ENCODE results near the gene HBG1.
"Not testable (repeated sequence)": the region's sequence is repeated elsewhere in the genome, so short reads cannot be mapped to it uniquely, and the experiment has no call there.

Gene HBG1

GRCh38 chr11:5250543-5251204, 1.0 kb upstream of the HBG1 start:
- Histone ChIP-seq H3K79me2 (no peaks in the 10 kb centered on the region), H3K27me3 (ENCODE audit: control insufficient read depth, insufficient read depth, low read length) (no peaks in the 10 kb centered on the region), H3K9me3 (ENCODE audit: control insufficient read depth, low read length) (no peaks in the 10 kb centered on the region), H3K9ac (no peak overlapping the region), H3K4me1 (no peaks in the 10 kb centered on the region), H3K27ac (no peak overlapping the region), H2AFZ (no peak overlapping the region), H3K36me3 (ENCODE audit: control insufficient read depth, insufficient read depth, low read length) (no peaks in the 10 kb centered on the region), H3K4me2 (ENCODE audit: low read length) (no peak overlapping the region), H3K4me3 (ENCODE audit: low read depth, low read length) (no peak overlapping the region)
- no peak for TF ChIP-seq CTCF (IDR thresholded peaks at IDR 0.05)

GRCh38 chr11:5248498-5248897, 1.2 kb downstream of the HBG1 start:
- not testable (repeated sequence) for H3K4me3 ChIP-seq (ENCODE audit: low read depth, low read length); H3K27me3 ChIP-seq (ENCODE audit: control insufficient read depth, insufficient read depth, low read length); H3K9ac ChIP-seq; H3K4me2 ChIP-seq (ENCODE audit: low read length); H2AFZ ChIP-seq; H3K36me3 ChIP-seq (ENCODE audit: control insufficient read depth, insufficient read depth, low read length); H3K9me3 ChIP-seq (ENCODE audit: control insufficient read depth, low read length); H3K27ac ChIP-seq; H3K79me2 ChIP-seq; H3K4me1 ChIP-seq

- Histone ChIP-seq H3K9ac (no peak overlapping the region), H3K4me3 (ENCODE audit: low read depth, low read length) (no peak overlapping the region), H3K27me3 (ENCODE audit: control insufficient read depth, insufficient read depth, low read length) (no peaks in the 10 kb centered on the region), H3K27ac (no peak overlapping the region), H3K79me2 (no peaks in the 10 kb centered on the region), H3K4me1 (no peaks in the 10 kb centered on the region), H3K4me2 (ENCODE audit: low read length) (no peak overlapping the region), H3K36me3 (ENCODE audit: control insufficient read depth, insufficient read depth, low read length) (no peaks in the 10 kb centered on the region), H3K9me3 (ENCODE audit: control insufficient read depth, low read length) (no peaks in the 10 kb centered on the region), H2AFZ (no peak overlapping the region)
- TF ChIP-seq CTCF (IDR thresholded peaks at IDR 0.05): no peak
Measured at GRCh38 chr11:5247472-5248192, 2.0 kb downstream of the HBG1 start.

GRCh38 chr11:5246772-5247471, 2.7 kb downstream of the HBG1 start:
- Histone ChIP-seq H3K4me2 (ENCODE audit: low read length) (no peak overlapping the region), H3K4me3 (ENCODE audit: low read depth, low read length) (no peak overlapping the region), H2AFZ (no peak overlapping the region), H3K9ac (no peak overlapping the region), H3K36me3 (ENCODE audit: control insufficient read depth, insufficient read depth, low read length) (no peaks in the 10 kb centered on the region), H3K79me2 (no peaks in the 10 kb centered on the region), H3K9me3 (ENCODE audit: control insufficient read depth, low read length) (no peaks in the 10 kb centered on the region), H3K27me3 (ENCODE audit: control insufficient read depth, insufficient read depth, low read length) (no peaks in the 10 kb centered on the region), H3K4me1 (no peaks in the 10 kb centered on the region), H3K27ac (no peak overlapping the region)
- no peak for TF ChIP-seq CTCF (IDR thresholded peaks at IDR 0.05)

- H3K4me1 ChIP-seq: no peaks in the 10 kb centered on the region
- H3K4me2 ChIP-seq (ENCODE audit: low read length): no peak overlapping the region
- no peak overlapping the region for H3K27ac ChIP-seq
- H3K4me3 ChIP-seq (ENCODE audit: low read depth, low read length): no peak overlapping the region
- no peaks in the 10 kb centered on the region for H3K79me2 ChIP-seq
- no peak overlapping the region for H3K9ac ChIP-seq
- no peaks in the 10 kb centered on the region for H3K27me3 ChIP-seq (ENCODE audit: control insufficient read depth, insufficient read depth, low read length)
- H3K9me3 ChIP-seq (ENCODE audit: control insufficient read depth, low read length): no peaks in the 10 kb centered on the region
- TF ChIP-seq CTCF (IDR thresholded peaks at IDR 0.05): no peak
- H2AFZ ChIP-seq: no peak overlapping the region
- no peaks in the 10 kb centered on the region for H3K36me3 ChIP-seq (ENCODE audit: control insufficient read depth, insufficient read depth, low read length)
Measured at GRCh38 chr11:5245155-5245554, 4.5 kb downstream of the HBG1 start.
